Smooth muscle cell (in vitro differentiated cells): ENCODE measurements around the gene GPC6. TPM values are rescaled to one million over a fixed set of nuclear protein-coding genes. Genes with fewer than 3 reads are reported as not detected.

Experiments
- DNase-seq: peaks from one replicate; lab custom pipeline; 2025; ENCODE audit not compliant: unreplicated experiment; lab: John Stamatoyannopoulos, UW
- H2AFZ ChIP-seq: fragments of 200-600 bp; sonication (generic); 2 replicates; pipeline ENCODE4 v1.6.0; 2016; ENCODE audit warnings: antibody characterized with exemption, low read depth, mild to moderate bottlenecking
- H3F3A ChIP-seq: fragments of 200-600 bp; sonication (generic); 2 replicates; pipeline ENCODE4 v1.6.0; 2017; ENCODE audit warnings: antibody characterized with exemption, low read depth
- H3K27ac ChIP-seq: fragments of 200-600 bp; sonication (generic); 2 replicates; pipeline ENCODE4 v1.5.1; 2016; ENCODE audit warnings: low read depth, mild to moderate bottlenecking
- H3K27me3 ChIP-seq: fragments of 200-600 bp; sonication (generic); 2 replicates; pipeline ENCODE4 v1.6.1; 2016; ENCODE audit warnings: low read depth, mild to moderate bottlenecking
- H3K36me3 ChIP-seq: fragments of 200-600 bp; sonication (generic); 2 replicates; pipeline ENCODE4 v1.5.1; 2016; ENCODE audit warnings: low read depth
- H3K4me1 ChIP-seq: fragments of 200-600 bp; sonication (generic); 2 replicates; pipeline ENCODE4 v1.5.1; 2016; ENCODE audit warnings: low read depth
- H3K4me2 ChIP-seq: fragments of 200-600 bp; sonication (generic); 2 replicates; pipeline ENCODE4 v1.6.0; 2016; ENCODE audit warnings: mild to moderate bottlenecking
- H3K4me3 ChIP-seq: fragments of 200-600 bp; sonication (generic); 2 replicates; pipeline ENCODE4 v1.5.1; 2016; ENCODE audit warnings: mild to moderate bottlenecking
- H3K79me2 ChIP-seq: fragments of 200-600 bp; sonication (generic); 2 replicates; pipeline ENCODE4 v1.6.0; 2016; ENCODE audit warnings: low read depth, mild to moderate bottlenecking
- H3K9ac ChIP-seq: fragments of 200-600 bp; sonication (generic); 2 replicates; pipeline ENCODE4 v1.6.0; 2016; ENCODE audit warnings: low read depth
- H3K9me3 ChIP-seq: fragments of 200-600 bp; sonication (generic); replicated peaks from 2 replicates; pipeline ENCODE4 v1.5.1; 2016; ENCODE audit warnings: low read depth
- H4K20me1 ChIP-seq: fragments of 200-600 bp; sonication (generic); 2 replicates; pipeline ENCODE4 v1.6.0; 2016; ENCODE audit warnings: low read depth
- CTCF ChIP-seq: fragments of 200-600 bp; sonication (generic); IDR thresholded peaks from 2 replicates; pipeline ENCODE4 v1.5.1; 2017; ENCODE audit warnings: borderline replicate concordance, mild to moderate bottlenecking, antibody characterized with exemption; ENCODE audit not compliant: insufficient read depth, poor library complexity, severe bottlenecking
- WGBS: methylation state at CpG from one replicate; pipeline ENCODE4 v1.1.7; 2016; ENCODE audit warnings: low lambda C conversion rate; 5-methylcytosine and 5-hydroxymethylcytosine counted together
- polyA plus RNA-seq: library from polyadenylated mRNA; unstranded; fragments of >200 nt; fragmentation: Nextera tagmentation; extraction: Ambion mirVana; gene quantifications from 2 replicates; pipeline ENCODE4 v1.2.1, GENCODE V29; 2016
- total RNA-seq: library from RNA; depleted of rRNA; stranded (reverse); fragments of >200 nt; gene quantifications from 2 replicates; pipeline ENCODE4 v1.2.3, GENCODE V29; 2014

The GPC6 gene
- total and polyA plus RNA-seq, 2 experiments from 2014 or later: 19.7 to 68.5 TPM

DNA sequence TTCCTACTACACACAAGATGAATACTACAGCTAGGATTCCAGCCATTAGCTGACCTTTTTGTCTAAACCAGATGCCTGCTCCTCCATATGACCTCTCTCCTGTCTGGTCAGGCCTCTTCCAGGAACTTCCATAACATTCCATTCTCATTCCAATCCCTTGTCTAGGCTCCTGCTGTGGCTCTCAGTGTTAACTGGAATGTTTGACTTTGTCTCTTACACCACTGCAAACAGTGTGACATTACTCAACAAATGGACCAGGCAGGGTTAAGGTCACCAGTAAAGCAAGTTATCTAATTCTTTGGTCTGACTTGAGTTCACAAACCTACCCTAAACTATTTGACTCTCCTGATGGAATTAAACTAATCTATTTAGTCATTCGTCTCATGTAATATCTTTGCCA, 2.1 kb upstream of the GPC6 start:
- no peak for DNase-seq
- WGBS: 40% methylated on average over 1 of the region's 1 CpG
- H3K36me3 ChIP-seq: no peaks in the 10 kb centered on the region
- H3K27ac ChIP-seq: peak overlapping the region; percentile 63
- H3K79me2 ChIP-seq: peaks cover 11% of the 10 kb centered on the region
- H3K4me3 ChIP-seq: no peak overlapping the region
- peak overlapping the region; percentile 43 for H2AFZ ChIP-seq
- H3K4me1 ChIP-seq: peaks cover 22% of the 10 kb centered on the region
- TF ChIP-seq CTCF: no peak
- H3K9me3 ChIP-seq: no peaks in the 10 kb centered on the region
- H3K9ac ChIP-seq: no peak overlapping the region
- H3K4me2 ChIP-seq: peak overlapping the region; percentile 87
- H4K20me1 ChIP-seq: no peaks in the 10 kb centered on the region
- H3F3A ChIP-seq: no peaks in the 10 kb centered on the region
- H3K27me3 ChIP-seq: no peaks in the 10 kb centered on the region

- Histone ChIP-seq H2AFZ (peak overlapping the region; percentile 93), H3K4me3 (peak overlapping the region; percentile 75), H3K9ac (peak overlapping the region; percentile 28), H3K27ac (peak overlapping the region; percentile 63), H3K4me1 (peaks cover 32% of the 10 kb centered on the region), H3K79me2 (peaks cover 21% of the 10 kb centered on the region), H3K36me3 (no peaks in the 10 kb centered on the region), H3F3A (no peaks in the 10 kb centered on the region), H3K9me3 (no peaks in the 10 kb centered on the region), H3K4me2 (peak overlapping the region; percentile 87), H3K27me3 (no peaks in the 10 kb centered on the region), H4K20me1 (no peaks in the 10 kb centered on the region)
- 46% methylated on average over 2 of the region's 2 CpGs for WGBS
- TF ChIP-seq CTCF: no peak
- no peak for DNase-seq
These were observed 997 bp upstream of the GPC6 start for GRCh38 chr13:93225610-93226009.

DNA sequence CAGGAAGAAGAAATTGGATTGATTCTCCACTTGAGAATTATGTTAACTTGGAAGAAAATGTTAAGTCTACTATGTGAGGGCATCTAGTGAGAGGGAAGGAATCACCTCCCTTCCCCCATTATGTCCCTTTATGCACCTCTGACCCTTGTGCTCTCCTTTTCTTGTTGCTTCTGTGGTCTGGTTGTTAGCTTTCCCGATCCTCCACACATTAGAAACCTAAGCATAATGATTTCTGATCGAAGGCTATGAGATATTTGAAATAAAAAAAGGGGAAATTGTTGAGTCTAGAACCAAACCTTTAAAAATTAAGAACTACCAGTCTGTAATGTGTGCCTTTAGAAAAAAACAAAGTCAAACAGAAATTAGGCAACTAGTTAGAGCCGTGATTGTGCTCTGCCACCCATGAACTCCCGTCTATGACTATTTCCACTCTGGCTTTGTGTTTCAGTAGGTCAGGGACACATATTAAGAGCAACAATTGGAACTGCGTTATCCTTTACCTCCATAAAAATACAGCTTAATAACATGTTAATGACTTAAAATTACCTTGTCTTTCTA, 463 bp upstream of the GPC6 start:
- no peaks in the 10 kb centered on the region for H4K20me1 ChIP-seq
- peak overlapping the region; percentile 63 for H3K27ac ChIP-seq
- no peaks in the 10 kb centered on the region for H3F3A ChIP-seq
- H3K4me2 ChIP-seq: peak overlapping the region; percentile 87
- no peak for TF ChIP-seq CTCF
- 3% methylated on average over 5 of the region's 5 CpGs for WGBS
- H3K9ac ChIP-seq: peak overlapping the region; percentile 28
- H3K79me2 ChIP-seq: peaks cover 26% of the 10 kb centered on the region
- no peak for DNase-seq
- H2AFZ ChIP-seq: peak overlapping the region; percentile 93
- H3K4me1 ChIP-seq: peaks cover 36% of the 10 kb centered on the region
- H3K4me3 ChIP-seq: peak overlapping the region; percentile 75
- H3K27me3 ChIP-seq: no peaks in the 10 kb centered on the region
- H3K36me3 ChIP-seq: no peaks in the 10 kb centered on the region
- no peaks in the 10 kb centered on the region for H3K9me3 ChIP-seq

- peak overlapping the region; percentile 93 for H2AFZ ChIP-seq
- no peaks in the 10 kb centered on the region for H3F3A ChIP-seq
- H3K27me3 ChIP-seq: no peaks in the 10 kb centered on the region
- peaks cover 37% of the 10 kb centered on the region for H3K79me2 ChIP-seq
- H3K4me3 ChIP-seq: peak overlapping the region; percentile 75
- H3K4me1 ChIP-seq: peaks cover 36% of the 10 kb centered on the region
- H3K36me3 ChIP-seq: no peaks in the 10 kb centered on the region
- H3K27ac ChIP-seq: peak overlapping the region; percentile 64
- no peak for TF ChIP-seq CTCF
- H3K4me2 ChIP-seq: peak overlapping the region; percentile 87
- H4K20me1 ChIP-seq: no peaks in the 10 kb centered on the region
- no peaks in the 10 kb centered on the region for H3K9me3 ChIP-seq
- DNase-seq: peak; percentile 56
- WGBS: under 1% methylated on average over 48 of the region's 55 CpGs
- peak overlapping the region; percentile 69 for H3K9ac ChIP-seq
These were observed 772 bp downstream of the GPC6 start for GRCh38 chr13:93227280-93227877.
